ENCODE results near the gene OR2H2.

DNA sequence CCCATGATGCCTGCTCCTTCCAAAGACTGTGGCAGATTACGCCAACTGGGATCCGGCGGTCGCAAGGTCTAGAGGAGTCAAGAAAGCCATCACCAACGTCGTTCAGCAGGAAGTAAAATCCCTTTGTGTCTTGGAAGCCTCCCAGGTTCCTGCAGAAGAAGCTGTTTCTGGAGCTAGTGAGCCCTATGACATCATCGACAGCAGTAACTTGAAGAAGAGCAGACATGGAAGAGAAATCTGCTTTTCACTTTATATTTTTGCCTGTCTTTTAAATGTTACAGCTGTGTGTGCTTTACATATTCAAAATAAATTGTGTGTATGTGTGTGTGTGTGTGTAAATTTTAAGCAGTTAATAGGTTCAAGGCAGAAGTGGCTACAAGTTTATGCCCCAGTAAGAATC is 7.4 kb upstream of the OR2H2 start:
- TF ChIP-seq, protein P1, sequence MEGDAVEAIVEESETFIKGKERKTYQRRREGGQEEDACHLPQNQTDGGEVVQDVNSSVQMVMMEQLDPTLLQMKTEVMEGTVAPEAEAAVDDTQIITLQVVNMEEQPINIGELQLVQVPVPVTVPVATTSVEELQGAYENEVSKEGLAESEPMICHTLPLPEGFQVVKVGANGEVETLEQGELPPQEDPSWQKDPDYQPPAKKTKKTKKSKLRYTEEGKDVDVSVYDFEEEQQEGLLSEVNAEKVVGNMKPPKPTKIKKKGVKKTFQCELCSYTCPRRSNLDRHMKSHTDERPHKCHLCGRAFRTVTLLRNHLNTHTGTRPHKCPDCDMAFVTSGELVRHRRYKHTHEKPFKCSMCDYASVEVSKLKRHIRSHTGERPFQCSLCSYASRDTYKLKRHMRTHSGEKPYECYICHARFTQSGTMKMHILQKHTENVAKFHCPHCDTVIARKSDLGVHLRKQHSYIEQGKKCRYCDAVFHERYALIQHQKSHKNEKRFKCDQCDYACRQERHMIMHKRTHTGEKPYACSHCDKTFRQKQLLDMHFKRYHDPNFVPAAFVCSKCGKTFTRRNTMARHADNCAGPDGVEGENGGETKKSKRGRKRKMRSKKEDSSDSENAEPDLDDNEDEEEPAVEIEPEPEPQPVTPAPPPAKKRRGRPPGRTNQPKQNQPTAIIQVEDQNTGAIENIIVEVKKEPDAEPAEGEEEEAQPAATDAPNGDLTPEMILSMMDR (conservative IDR thresholded peaks at IDR 0.05), result no peak
- no peak for TF ChIP-seq ZFX (IDR thresholded peaks at IDR 0.05)

All from C4-2B (cell line).